Astrocyte of the spinal cord (primary cell): ENCODE results near the gene KRTAP21-3.

Experiments
- DNase-seq: peaks from one replicate; pipeline ENCODE4 v3.0.0; 2011; ENCODE audit warnings: low read depth, low spot score
- H3K4me3 ChIP-seq: 2 replicates; pipeline ENCODE4 v1.5.1; 2011; ENCODE audit warnings: low read depth, mild to moderate bottlenecking, low read length, moderate library complexity
- in situ Hi-C: cut with HindIII; loops from 2 replicates; pipeline ENCODE4 v1.10.0; 2017; ENCODE audit warnings: low sequenced_read_pairs
- TF ChIP-seq, protein P1 (sequence below): IDR thresholded peaks from 2 replicates; pipeline ENCODE4 v1.5.1; 2012; ENCODE audit warnings: low read depth, mild to moderate bottlenecking, low read length, inconsistent platforms

The KRTAP21-3 gene

DNA sequence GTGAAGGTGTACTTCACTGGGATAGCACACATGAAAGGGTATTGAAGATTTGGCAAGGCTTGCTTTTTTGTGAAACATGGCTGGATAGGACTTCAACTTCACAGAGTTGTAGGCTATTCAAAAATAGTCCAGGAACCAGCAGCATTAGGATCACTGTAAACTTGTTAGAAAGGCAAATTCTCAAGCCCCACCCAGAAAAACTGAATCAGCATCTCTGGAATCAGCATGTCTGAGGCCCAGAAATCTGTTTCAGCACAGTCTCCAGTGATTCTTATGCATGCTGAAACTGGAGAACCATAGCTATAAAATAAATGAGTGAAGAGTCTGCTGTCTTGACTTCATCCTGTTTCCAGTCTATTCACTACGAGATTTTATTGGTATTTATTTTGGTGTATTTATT, 8.1 kb upstream of the KRTAP21-3 start:
- H3K4me3 ChIP-seq, result no peak overlapping the region
- no peak for DNase-seq
- in situ Hi-C loops, result no loop called here

GRCh38 chr21:30719401-30719800, 824 bp upstream of the KRTAP21-3 start:
- DNase-seq, result no peak
- in situ Hi-C loops, result no loop called here
- TF ChIP-seq, protein P1, sequence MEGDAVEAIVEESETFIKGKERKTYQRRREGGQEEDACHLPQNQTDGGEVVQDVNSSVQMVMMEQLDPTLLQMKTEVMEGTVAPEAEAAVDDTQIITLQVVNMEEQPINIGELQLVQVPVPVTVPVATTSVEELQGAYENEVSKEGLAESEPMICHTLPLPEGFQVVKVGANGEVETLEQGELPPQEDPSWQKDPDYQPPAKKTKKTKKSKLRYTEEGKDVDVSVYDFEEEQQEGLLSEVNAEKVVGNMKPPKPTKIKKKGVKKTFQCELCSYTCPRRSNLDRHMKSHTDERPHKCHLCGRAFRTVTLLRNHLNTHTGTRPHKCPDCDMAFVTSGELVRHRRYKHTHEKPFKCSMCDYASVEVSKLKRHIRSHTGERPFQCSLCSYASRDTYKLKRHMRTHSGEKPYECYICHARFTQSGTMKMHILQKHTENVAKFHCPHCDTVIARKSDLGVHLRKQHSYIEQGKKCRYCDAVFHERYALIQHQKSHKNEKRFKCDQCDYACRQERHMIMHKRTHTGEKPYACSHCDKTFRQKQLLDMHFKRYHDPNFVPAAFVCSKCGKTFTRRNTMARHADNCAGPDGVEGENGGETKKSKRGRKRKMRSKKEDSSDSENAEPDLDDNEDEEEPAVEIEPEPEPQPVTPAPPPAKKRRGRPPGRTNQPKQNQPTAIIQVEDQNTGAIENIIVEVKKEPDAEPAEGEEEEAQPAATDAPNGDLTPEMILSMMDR, result no peak
- H3K4me3 ChIP-seq, result no peak overlapping the region

More for the DNA sequence above, 8.1 kb upstream of the KRTAP21-3 start:
- TF ChIP-seq, protein P1, result no peak

- TF ChIP-seq, protein P1, result no peak
- H3K4me3 ChIP-seq, result no peak overlapping the region
- in situ Hi-C loops, result no loop called here
- DNase-seq, result peak; percentile 7
Measured at GRCh38 chr21:30717105-30717504, 1.5 kb downstream of the KRTAP21-3 start.

DNA sequence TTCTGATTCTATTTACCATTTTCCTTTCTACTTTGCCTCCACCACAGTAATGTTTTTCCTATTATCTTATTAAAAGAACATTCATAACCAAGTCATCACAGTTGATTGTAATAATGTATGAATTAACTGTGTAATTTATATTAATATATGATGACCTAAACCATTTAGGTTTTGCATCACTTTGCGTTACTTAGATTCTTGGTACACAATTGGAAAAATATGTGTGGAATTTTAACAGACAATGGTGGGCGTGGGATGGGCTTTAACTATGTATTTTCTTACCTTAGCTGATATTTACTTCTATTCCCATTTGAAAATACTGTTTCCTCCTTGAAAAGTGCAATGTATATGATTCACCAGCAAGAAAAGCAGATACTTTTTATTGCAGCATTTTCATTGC, 3.6 kb downstream of the KRTAP21-3 start:
- no peak overlapping the region for H3K4me3 ChIP-seq
- in situ Hi-C loops, result no loop called here
- TF ChIP-seq, protein P1, result no peak
- DNase-seq, result no peak

GRCh38 chr21:30714456-30714855, 4.1 kb downstream of the KRTAP21-3 start:
- H3K4me3 ChIP-seq, result no peak overlapping the region
- no peak for DNase-seq
- in situ Hi-C loops, result no loop called here
- TF ChIP-seq, protein P1, result no peak

DNA sequence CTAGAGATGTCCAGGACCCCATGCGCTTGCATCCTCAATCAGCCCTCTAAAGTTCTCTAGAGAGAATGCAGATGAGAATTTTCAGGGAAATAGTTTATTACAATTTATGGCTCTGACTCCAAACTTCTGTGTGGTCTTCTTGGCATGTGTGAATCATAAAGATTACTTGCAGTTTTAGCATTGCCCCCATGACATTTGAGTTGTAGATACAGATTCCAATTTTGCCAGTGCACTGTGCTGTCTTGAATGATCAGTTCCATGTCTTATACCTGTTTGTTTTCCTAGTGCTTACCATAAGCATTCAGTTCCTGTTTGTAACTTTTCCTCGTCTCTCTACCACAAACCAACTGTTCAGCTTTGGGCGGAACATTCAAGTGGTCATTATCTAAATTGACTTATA, 4.8 kb downstream of the KRTAP21-3 start:
- DNase-seq, result peak; percentile 15
- TF ChIP-seq, protein P1, result no peak
- in situ Hi-C loops, result no loop called here
- no peak overlapping the region for H3K4me3 ChIP-seq

- H3K4me3 ChIP-seq, result no peak overlapping the region
- TF ChIP-seq, protein P1, result no peak
- in situ Hi-C loops, result no loop called here
- no peak for DNase-seq
Measured at GRCh38 chr21:30710499-30710898, 8.1 kb downstream of the KRTAP21-3 start.
